GM19035 (cell line): ENCODE data around the gene ACTR3C.
"Not testable (repeated sequence)": the region's sequence is repeated elsewhere in the genome, so short reads cannot be mapped to it uniquely, and the experiment has no call there.

Source experiments
- ATAC-seq: cut with Tn5 transposase; IDR thresholded peaks from one replicate; pipeline ENCODE4 v1.9.1; 2021; ENCODE audit not compliant: unreplicated experiment

ACTR3C gene

GRCh38 chr7:150337179-150337578 lies 13.8 kb upstream of the ACTR3C start:
- ATAC-seq = no peak

GRCh38 chr7:150336746-150337145 lies 13.4 kb upstream of the ACTR3C start:
- no peak for ATAC-seq

- no peak for ATAC-seq
Measured at GRCh38 chr7:150335774-150336112, 12.4 kb upstream of the ACTR3C start.

- no peak for ATAC-seq
Measured at GRCh38 chr7:150335108-150335773, 11.9 kb upstream of the ACTR3C start.

GRCh38 chr7:150334108-150334507 lies 10.8 kb upstream of the ACTR3C start:
- no peak for ATAC-seq

GRCh38 chr7:150333659-150334058 lies 10.3 kb upstream of the ACTR3C start:
- ATAC-seq = no peak

- no peak for ATAC-seq
Measured at GRCh38 chr7:150332852-150333635, 9.7 kb upstream of the ACTR3C start.

GRCh38 chr7:150330211-150330885 lies 7.0 kb upstream of the ACTR3C start:
- no peak for ATAC-seq

GRCh38 chr7:150329331-150330120 lies 6.2 kb upstream of the ACTR3C start:
- no peak for ATAC-seq

GRCh38 chr7:150327308-150327707 lies 4.0 kb upstream of the ACTR3C start:
- no peak for ATAC-seq

GRCh38 chr7:150326657-150327268 lies 3.4 kb upstream of the ACTR3C start:
- no peak for ATAC-seq

- ATAC-seq = no peak
Measured at GRCh38 chr7:150325901-150326300, 2.6 kb upstream of the ACTR3C start.

- ATAC-seq = no peak
Measured at GRCh38 chr7:150325110-150325611, 1.8 kb upstream of the ACTR3C start.

- no peak for ATAC-seq
Measured at GRCh38 chr7:150324373-150324961, 1.1 kb upstream of the ACTR3C start.

GRCh38 chr7:150323682-150324372 lies 482 bp upstream of the ACTR3C start:
- peak; percentile 24 for ATAC-seq

GRCh38 chr7:150322114-150322832 lies 1.1 kb downstream of the ACTR3C start:
- ATAC-seq = no peak

GRCh38 chr7:150321788-150322113 lies 1.6 kb downstream of the ACTR3C start:
- ATAC-seq = no peak

- ATAC-seq = no peak
Measured at GRCh38 chr7:150317748-150318444, 5.4 kb downstream of the ACTR3C start.

- not testable (repeated sequence) for ATAC-seq
Measured at GRCh38 chr7:150316987-150317386, 6.4 kb downstream of the ACTR3C start.
